A549 (cell line): Measurements from ENCODE around the gene SGCA. TPM values are rescaled to one million over a fixed set of nuclear protein-coding genes. Genes with fewer than 3 reads are reported as not detected.

ENCODE experiments used
- ATAC-seq, 2 experiments: fragments of 200-7000 bp in 1 of 2; fragments of >200 bp in 1 of 2; cut with Nextera tagmentation in 1 of 2; cut with Tn5 transposase in 1 of 2; 3 replicates each; pipeline versions ENCODE4 v1.8.0 to v1.9.1; 2018 to 2020; ENCODE audit warnings: mild to moderate bottlenecking in 1 of 2, moderate library complexity in 1 of 2
- CTCF ChIA-PET: fragments of 300-600 bp; sonication (Branson Sonifier 250); formaldehyde crosslinking; extraction: SDS; loops from one replicate; lab custom pipeline; 2021; ENCODE audit warnings: antibody characterized with exemption, inconsistent platforms; lab: Yijun Ruan, JAX
- POLR2A ChIA-PET: fragments of 350-600 bp; formaldehyde crosslinking; extraction: SDS; loops from one replicate; lab custom pipeline; 2021; ENCODE audit warnings: antibody characterized with exemption, inconsistent platforms; lab: Yijun Ruan, JAX
- DNase-seq, 2 experiments: peaks; one replicate each; pipeline versions ENCODE4 v3.0.0 to v3.0.0-alpha.2; 2011 to 2016; ENCODE audit warnings: low read depth in 1 of 2, low spot score in 1 of 2
- FAIRE-seq: peaks from 2 replicates; lab custom pipeline; 2011; peaks lifted over from hg19 to GRCh38; lab: Jason Lieb, UNC
- H3K27ac ChIP-seq, 2 experiments: fragments of >200 bp; sonication (Bioruptor Twin); formaldehyde crosslinking; 3 replicates each; pipeline ENCODE4 v1.5.1; 2016 to 2017
- H3K4me1 ChIP-seq: fragments of >200 bp; sonication (Bioruptor Twin); formaldehyde crosslinking; 3 replicates; pipeline ENCODE4 v1.6.1; 2016
- H3K4me2 ChIP-seq: fragments of >200 bp; sonication (Bioruptor Twin); formaldehyde crosslinking; 3 replicates; pipeline ENCODE4 v1.6.1; 2016
- H3K4me3 ChIP-seq: fragments of >200 bp; sonication (Bioruptor Twin); formaldehyde crosslinking; 3 replicates; pipeline ENCODE4 v1.5.1; 2016
- H3K9me3 ChIP-seq: fragments of >200 bp; sonication (Bioruptor Twin); formaldehyde crosslinking; 3 replicates; pipeline ENCODE4 v1.6.1; 2016
- CEBPB ChIP-seq, 2 experiments: fragments of >200 bp in 1 of 2; sonication (Bioruptor Twin) in 1 of 2; formaldehyde crosslinking in 1 of 2; IDR thresholded peaks; 2 replicates each; pipeline ENCODE4 v1.6.1; 2012 to 2016
- EP300 ChIP-seq, 2 experiments: fragments of >200 bp; sonication (Bioruptor Twin); formaldehyde crosslinking; IDR thresholded peaks; 2 replicates in 1 of 2; 3 replicates in 1 of 2; pipeline ENCODE4 v1.6.1; 2016 to 2017
- ESRRA ChIP-seq: fragments of 150-350 bp; IDR thresholded peaks from 2 replicates; pipeline ENCODE4 v1.6.1; 2014; ENCODE audit warnings: mild to moderate bottlenecking, low read length, borderline replicate concordance
- FOSL2 ChIP-seq, 2 experiments: fragments of 450-650 bp in 1 of 2; fragments of >200 bp in 1 of 2; sonication (Bioruptor Twin) in 1 of 2; formaldehyde crosslinking; IDR thresholded peaks; 2 replicates each; pipeline versions ENCODE4 v1.5.0 to v1.6.1; 2016 to 2020; ENCODE audit warnings: mild to moderate bottlenecking in 1 of 2, moderate library complexity in 1 of 2
- GATA3 ChIP-seq: IDR thresholded peaks from 2 replicates; pipeline ENCODE4 v1.6.1; 2012; ENCODE audit warnings: borderline replicate concordance
- HOXA7 ChIP-seq: fragments of 250-450 bp; sonication (Bioruptor Pico); IDR thresholded peaks from 2 replicates; pipeline ENCODE4 v1.5.0; 2020; ENCODE audit warnings: mild to moderate bottlenecking, moderate library complexity
- HOXB13 ChIP-seq: fragments of 250-450 bp; sonication (Bioruptor Pico); IDR thresholded peaks from 2 replicates; pipeline ENCODE4 v1.5.0; 2020; ENCODE audit warnings: low read depth, mild to moderate bottlenecking, moderate library complexity
- JUN ChIP-seq, 2 experiments: fragments of >200 bp; sonication (Bioruptor Twin); formaldehyde crosslinking; IDR thresholded peaks; 2 replicates in 1 of 2; 3 replicates in 1 of 2; pipeline ENCODE4 v1.6.1; 2016 to 2017
- JUNB ChIP-seq: fragments of >200 bp; sonication (Bioruptor Twin); formaldehyde crosslinking; IDR thresholded peaks from 2 replicates; pipeline ENCODE4 v1.6.1; 2016
- KDM1A ChIP-seq: fragments of 200-600 bp; sonication (generic); IDR thresholded peaks from 2 replicates; pipeline ENCODE4 v1.6.1; 2016; ENCODE audit warnings: low read depth, mild to moderate bottlenecking
- KDM5A ChIP-seq: fragments of 200-600 bp; sonication (generic); IDR thresholded peaks from 2 replicates; pipeline ENCODE4 v1.6.1; 2016; ENCODE audit warnings: antibody characterized with exemption, mild to moderate bottlenecking
- MAFK ChIP-seq: fragments of 450-650 bp; IDR thresholded peaks from 2 replicates; pipeline ENCODE4 v1.6.1; 2014; ENCODE audit not compliant: partially characterized antibody
- MYC ChIP-seq: IDR thresholded peaks from 2 replicates; pipeline ENCODE4 v1.6.1; 2012; ENCODE audit warnings: mild to moderate bottlenecking, inconsistent platforms, low read length, improper control_type of control experiment, borderline replicate concordance
- NPAS2 ChIP-seq: fragments of 250-450 bp; sonication (Bioruptor Pico); IDR thresholded peaks from 2 replicates; pipeline ENCODE4 v1.8.0; 2022; ENCODE audit warnings: mild to moderate bottlenecking, moderate library complexity, borderline replicate concordance
- RNF2 ChIP-seq: fragments of 200-600 bp; sonication (generic); IDR thresholded peaks from 2 replicates; pipeline ENCODE4 v1.6.1; 2016; ENCODE audit warnings: low read depth, mild to moderate bottlenecking, antibody characterized with exemption, moderate library complexity, borderline replicate concordance
- SREBF2 ChIP-seq: fragments of 450-650 bp; IDR thresholded peaks from 2 replicates; pipeline ENCODE4 v1.6.1; 2014; ENCODE audit warnings: mild to moderate bottlenecking, moderate library complexity
- ZC3H11A ChIP-seq: fragments of 450-650 bp; IDR thresholded peaks from 2 replicates; pipeline ENCODE4 v1.6.1; 2014; ENCODE audit warnings: antibody characterized with exemption, mild to moderate bottlenecking
- ZFP36 ChIP-seq: fragments of 450-650 bp; IDR thresholded peaks from 2 replicates; pipeline ENCODE4 v1.6.1; 2014; ENCODE audit warnings: borderline replicate concordance; ENCODE audit not compliant: partially characterized antibody
- ZNF302 ChIP-seq: fragments of 250-450 bp; sonication (Bioruptor Pico); IDR thresholded peaks from 2 replicates; pipeline ENCODE4 v1.9.0; 2021; ENCODE audit warnings: inconsistent platforms, mild to moderate bottlenecking, moderate library complexity
- WGBS: methylation state at CpG from one replicate; pipeline ENCODE4 v1.1.6; 2017; ENCODE audit errors: missing lambda C conversion rate; 5-methylcytosine and 5-hydroxymethylcytosine counted together
- polyA plus RNA-seq, 4 experiments: library from polyadenylated mRNA; depleted of rRNA in 3 of 4; stranded (reverse); fragments of >200 nt; fragmentation: RNase III in 1 of 4; extraction: RNeasy Plus Mini Kit Qiagen cat#74134 plus additional on column Dnase treatment in 1 of 4; gene quantifications; 2 replicates in 3 of 4; 3 replicates in 1 of 4; pipeline ENCODE4 v1.2.3, GENCODE V29; 2011 to 2017
- TF ChIP-seq, protein P1 (sequence below): fragments of >200 bp; sonication (Bioruptor Twin); formaldehyde crosslinking; IDR thresholded peaks from 2 replicates; pipeline ENCODE4 v1.6.1; 2016
- TF ChIP-seq, protein P2 (sequence below): fragments of >200 bp; sonication (Bioruptor Twin); formaldehyde crosslinking; IDR thresholded peaks from 3 replicates; pipeline ENCODE4 v1.5.1; 2016
- TF ChIP-seq, protein P3 (sequence below): fragments of >200 bp; sonication (Bioruptor Twin); formaldehyde crosslinking; IDR thresholded peaks from 3 replicates; pipeline ENCODE4 v1.6.1; 2016
- TF ChIP-seq, protein P4 (sequence below): fragments of 450-650 bp; IDR thresholded peaks from 2 replicates; pipeline ENCODE4 v1.6.1; 2014; ENCODE audit warnings: antibody characterized with exemption
- TF ChIP-seq, protein P5 (sequence below): fragments of 150-350 bp; IDR thresholded peaks from 2 replicates; pipeline ENCODE4 v1.6.1; 2014; ENCODE audit warnings: low read depth, mild to moderate bottlenecking, low read length
- TF ChIP-seq, protein P6 (sequence below): IDR thresholded peaks from 2 replicates; pipeline ENCODE4 v1.6.1; 2012

The SGCA gene
- polyA plus RNA-seq, 2 of the 4 experiments (the other 2 are of a cell fraction) = 0.44 to 3.4 TPM

DNA sequence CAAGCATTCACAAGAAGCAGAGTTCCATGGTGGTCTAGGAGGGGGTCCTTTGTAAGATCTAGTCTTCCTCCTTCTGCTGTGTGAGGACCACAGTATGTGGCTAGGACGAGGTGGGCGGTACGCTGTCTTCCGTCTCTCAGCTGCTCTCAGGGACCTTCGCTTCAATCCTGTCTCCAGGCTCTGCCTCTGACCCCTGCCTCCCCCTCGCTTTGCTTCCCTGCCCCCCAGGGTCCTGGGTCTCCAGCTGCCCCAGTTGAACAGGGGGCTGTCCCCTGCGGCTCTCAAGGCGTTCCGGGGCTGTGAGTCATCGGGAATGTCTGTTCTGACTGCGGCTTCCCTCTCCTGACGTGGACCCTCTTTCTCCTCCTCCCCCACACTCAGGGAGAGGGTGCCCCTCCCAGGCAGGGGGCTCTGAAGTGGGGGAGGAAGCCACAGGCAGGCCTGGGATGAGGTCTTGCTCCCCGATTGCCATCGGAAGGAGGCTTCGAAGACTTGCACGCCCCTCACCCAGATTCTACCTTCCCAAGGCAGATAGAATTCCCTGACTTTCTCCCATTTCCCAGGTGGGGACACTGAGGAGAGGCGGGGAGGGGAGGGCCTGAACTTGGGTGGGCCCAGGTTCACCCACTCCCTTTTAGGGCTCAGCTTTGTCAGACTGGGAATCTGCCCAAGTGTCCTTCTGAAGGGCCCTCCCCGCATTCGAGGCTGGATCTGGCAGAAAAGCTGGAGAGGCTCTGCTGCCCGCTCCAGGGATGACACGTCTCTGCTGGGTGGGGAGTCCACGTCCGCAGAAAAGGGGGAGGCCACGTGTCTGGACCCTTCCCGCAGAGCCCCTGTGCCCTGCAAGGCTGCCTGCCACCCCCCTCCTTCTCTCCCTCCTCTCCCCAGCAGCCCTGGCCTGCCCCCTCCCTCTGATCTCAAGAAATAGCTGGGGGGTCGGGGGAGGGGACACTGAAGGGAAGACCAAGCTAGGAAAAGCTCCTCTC lies 44.7 kb downstream of the SGCA start:
- H3K4me2 ChIP-seq = peak overlapping the region; percentile 78
- peak; percentile 54 to 85 for DNase-seq

DNA sequence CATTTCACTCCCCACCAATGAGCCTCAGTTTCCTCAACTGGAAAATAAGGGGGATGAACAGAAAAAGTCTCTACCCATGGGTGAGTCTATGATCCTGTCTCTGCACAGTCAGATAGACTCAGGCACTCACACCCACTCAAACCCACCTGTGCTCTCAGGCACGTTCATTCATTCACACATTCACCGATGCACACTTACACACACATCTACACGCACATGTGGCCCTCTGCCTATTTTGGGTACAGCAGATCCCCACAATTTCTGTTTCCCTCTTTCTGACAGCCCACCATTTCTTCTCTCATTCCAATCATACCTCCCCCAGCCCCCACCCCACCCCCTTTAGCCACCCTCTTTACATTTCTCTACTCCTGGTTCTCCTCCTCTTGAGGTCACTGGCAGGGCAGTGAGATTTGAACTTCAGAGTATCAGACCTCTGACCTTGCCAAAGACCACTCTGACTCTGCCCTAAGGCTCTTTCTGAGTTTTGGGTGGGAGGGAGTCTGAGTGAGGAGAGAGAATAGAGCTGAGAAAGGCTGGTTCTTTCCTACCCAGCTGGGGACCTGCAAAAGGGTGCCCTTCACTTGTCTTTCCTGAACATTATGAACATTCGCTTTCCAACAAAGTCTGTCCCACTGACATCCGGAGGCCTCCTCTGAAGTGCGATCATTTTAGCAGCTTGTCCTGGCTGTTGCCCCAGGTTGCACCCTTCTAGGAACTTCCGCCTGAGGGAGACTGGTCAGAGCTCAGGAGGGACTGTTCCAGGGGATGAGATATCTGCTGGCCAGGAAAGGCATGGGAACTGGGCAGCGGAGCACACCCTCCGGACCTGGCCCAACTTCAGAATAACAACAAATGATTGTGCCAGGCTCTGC lies 45.7 kb downstream of the SGCA start:
- TF ChIP-seq ZC3H11A (no peak), SREBF2 (no peak), RNF2 (no peak), NPAS2 (CRISPR knock-in tag) (no peak), FOSL2 (IDR thresholded peaks at IDR 0.05) (no peak), FOSL2 (CRISPR knock-in tag; IDR thresholded peaks at IDR 0.05) (no peak), HOXB13 (CRISPR knock-in tag) (no peak), JUNB (no peak), KDM5A (no peak), MYC (no peak), ESRRA (no peak), MAFK (no peak), HOXA7 (CRISPR knock-in tag) (no peak), ZFP36 (no peak), CEBPB (IDR thresholded peaks at IDR 0.05) (no peak)
- TF ChIP-seq, protein P1, sequence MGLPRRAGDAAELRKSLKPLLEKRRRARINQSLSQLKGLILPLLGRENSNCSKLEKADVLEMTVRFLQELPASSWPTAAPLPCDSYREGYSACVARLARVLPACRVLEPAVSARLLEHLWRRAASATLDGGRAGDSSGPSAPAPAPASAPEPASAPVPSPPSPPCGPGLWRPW = no peak
- TF ChIP-seq, protein P2, sequence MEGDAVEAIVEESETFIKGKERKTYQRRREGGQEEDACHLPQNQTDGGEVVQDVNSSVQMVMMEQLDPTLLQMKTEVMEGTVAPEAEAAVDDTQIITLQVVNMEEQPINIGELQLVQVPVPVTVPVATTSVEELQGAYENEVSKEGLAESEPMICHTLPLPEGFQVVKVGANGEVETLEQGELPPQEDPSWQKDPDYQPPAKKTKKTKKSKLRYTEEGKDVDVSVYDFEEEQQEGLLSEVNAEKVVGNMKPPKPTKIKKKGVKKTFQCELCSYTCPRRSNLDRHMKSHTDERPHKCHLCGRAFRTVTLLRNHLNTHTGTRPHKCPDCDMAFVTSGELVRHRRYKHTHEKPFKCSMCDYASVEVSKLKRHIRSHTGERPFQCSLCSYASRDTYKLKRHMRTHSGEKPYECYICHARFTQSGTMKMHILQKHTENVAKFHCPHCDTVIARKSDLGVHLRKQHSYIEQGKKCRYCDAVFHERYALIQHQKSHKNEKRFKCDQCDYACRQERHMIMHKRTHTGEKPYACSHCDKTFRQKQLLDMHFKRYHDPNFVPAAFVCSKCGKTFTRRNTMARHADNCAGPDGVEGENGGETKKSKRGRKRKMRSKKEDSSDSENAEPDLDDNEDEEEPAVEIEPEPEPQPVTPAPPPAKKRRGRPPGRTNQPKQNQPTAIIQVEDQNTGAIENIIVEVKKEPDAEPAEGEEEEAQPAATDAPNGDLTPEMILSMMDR = no peak
- TF ChIP-seq, protein P3, sequence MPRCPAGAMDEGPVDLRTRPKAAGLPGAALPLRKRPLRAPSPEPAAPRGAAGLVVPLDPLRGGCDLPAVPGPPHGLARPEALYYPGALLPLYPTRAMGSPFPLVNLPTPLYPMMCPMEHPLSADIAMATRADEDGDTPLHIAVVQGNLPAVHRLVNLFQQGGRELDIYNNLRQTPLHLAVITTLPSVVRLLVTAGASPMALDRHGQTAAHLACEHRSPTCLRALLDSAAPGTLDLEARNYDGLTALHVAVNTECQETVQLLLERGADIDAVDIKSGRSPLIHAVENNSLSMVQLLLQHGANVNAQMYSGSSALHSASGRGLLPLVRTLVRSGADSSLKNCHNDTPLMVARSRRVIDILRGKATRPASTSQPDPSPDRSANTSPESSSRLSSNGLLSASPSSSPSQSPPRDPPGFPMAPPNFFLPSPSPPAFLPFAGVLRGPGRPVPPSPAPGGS = no peak
- TF ChIP-seq, protein P4, sequence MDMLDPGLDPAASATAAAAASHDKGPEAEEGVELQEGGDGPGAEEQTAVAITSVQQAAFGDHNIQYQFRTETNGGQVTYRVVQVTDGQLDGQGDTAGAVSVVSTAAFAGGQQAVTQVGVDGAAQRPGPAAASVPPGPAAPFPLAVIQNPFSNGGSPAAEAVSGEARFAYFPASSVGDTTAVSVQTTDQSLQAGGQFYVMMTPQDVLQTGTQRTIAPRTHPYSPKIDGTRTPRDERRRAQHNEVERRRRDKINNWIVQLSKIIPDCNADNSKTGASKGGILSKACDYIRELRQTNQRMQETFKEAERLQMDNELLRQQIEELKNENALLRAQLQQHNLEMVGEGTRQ = no peak
- TF ChIP-seq, protein P5, sequence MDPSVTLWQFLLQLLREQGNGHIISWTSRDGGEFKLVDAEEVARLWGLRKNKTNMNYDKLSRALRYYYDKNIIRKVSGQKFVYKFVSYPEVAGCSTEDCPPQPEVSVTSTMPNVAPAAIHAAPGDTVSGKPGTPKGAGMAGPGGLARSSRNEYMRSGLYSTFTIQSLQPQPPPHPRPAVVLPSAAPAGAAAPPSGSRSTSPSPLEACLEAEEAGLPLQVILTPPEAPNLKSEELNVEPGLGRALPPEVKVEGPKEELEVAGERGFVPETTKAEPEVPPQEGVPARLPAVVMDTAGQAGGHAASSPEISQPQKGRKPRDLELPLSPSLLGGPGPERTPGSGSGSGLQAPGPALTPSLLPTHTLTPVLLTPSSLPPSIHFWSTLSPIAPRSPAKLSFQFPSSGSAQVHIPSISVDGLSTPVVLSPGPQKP = no peak
- ATAC-seq = no peak
- DNase-seq = no peak
- Histone ChIP-seq H3K4me3 (no peak overlapping the region), H3K9me3 (no peaks in the 10 kb centered on the region), H3K4me1 (peaks cover 27% of the 10 kb centered on the region), H3K27ac (peak overlapping the region; percentile 66 to 84), H3K4me2 (peak overlapping the region; percentile 78)
- 92% methylated on average over 9 of the region's 9 CpGs for WGBS
- CTCF ChIA-PET = interaction anchor here (1.3 to 31.5 kb wide), 9 partner anchors 5 to 85 kb away, joined by 3 to 1255 read pairs (median 8); partner anchors contain the start of genes COL1A1 and TMEM92
- no peak for FAIRE-seq
- POLR2A ChIA-PET = interaction anchor here (0.6 kb wide), 1 partner anchor 438 kb away, joined by 7 read pairs; no protein-coding TSS in a partner anchor

More for the DNA sequence above, 44.7 kb downstream of the SGCA start:
- peak; percentile 52 to 76 for ATAC-seq
- peak overlapping the region; percentile 66 to 84 for H3K27ac ChIP-seq
- CTCF ChIA-PET = interaction anchor here (0.6 to 31.5 kb wide), 8 partner anchors 4 to 115 kb away, joined by 3 to 1255 read pairs (median 204); partner anchors contain the start of genes COL1A1 and TMEM92
- peak; percentile 73; the same call in 1 of the 2 replicates for TF ChIP-seq KDM1A
- TF ChIP-seq JUN (IDR thresholded peaks at IDR 0.05) = peak in 1 of 2 experiments; percentile 44; a peak in 2 of 5 replicates
- peak; percentile 40; the same call in 1 of the 2 replicates for TF ChIP-seq FOSL2 (IDR thresholded peaks at IDR 0.05)
- peak; percentile 85 for TF ChIP-seq FOSL2 (CRISPR knock-in tag; IDR thresholded peaks at IDR 0.05)
- TF ChIP-seq EP300 (IDR thresholded peaks at IDR 0.05) = 0 out of 5 replicates have a peak, but pooled peaks of 1 of the 2 experiments have one; percentile 32
- TF ChIP-seq, protein P4 = no peak
- no peak for TF ChIP-seq ZNF302
- TF ChIP-seq, protein P6, sequence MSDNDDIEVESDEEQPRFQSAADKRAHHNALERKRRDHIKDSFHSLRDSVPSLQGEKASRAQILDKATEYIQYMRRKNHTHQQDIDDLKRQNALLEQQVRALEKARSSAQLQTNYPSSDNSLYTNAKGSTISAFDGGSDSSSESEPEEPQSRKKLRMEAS = peak; percentile 35; the same call in 1 of the 2 replicates
- TF ChIP-seq GATA3 = peak; percentile 68; the same call in 1 of the 2 replicates
- TF ChIP-seq, all 56 proteins: peak for 6
- WGBS = 41% methylated on average over 25 of the region's 26 CpGs
- H3K4me3 ChIP-seq = no peak overlapping the region; the same call in 2 of the 3 replicates
- H3K9me3 ChIP-seq = no peaks in the 10 kb centered on the region
- H3K4me1 ChIP-seq = peaks cover 27% of the 10 kb centered on the region
- POLR2A ChIA-PET = no interaction called here
- no peak for FAIRE-seq
